ENCODE results near the gene SFXN4.
A peak's percentile ranks its signal among the peaks of the same experiment; 100 is the strongest.
"Not testable (repeated sequence)": the region's sequence is repeated elsewhere in the genome, so short reads cannot be mapped to it uniquely, and the experiment has no call there.

The SFXN4 gene

DNA sequence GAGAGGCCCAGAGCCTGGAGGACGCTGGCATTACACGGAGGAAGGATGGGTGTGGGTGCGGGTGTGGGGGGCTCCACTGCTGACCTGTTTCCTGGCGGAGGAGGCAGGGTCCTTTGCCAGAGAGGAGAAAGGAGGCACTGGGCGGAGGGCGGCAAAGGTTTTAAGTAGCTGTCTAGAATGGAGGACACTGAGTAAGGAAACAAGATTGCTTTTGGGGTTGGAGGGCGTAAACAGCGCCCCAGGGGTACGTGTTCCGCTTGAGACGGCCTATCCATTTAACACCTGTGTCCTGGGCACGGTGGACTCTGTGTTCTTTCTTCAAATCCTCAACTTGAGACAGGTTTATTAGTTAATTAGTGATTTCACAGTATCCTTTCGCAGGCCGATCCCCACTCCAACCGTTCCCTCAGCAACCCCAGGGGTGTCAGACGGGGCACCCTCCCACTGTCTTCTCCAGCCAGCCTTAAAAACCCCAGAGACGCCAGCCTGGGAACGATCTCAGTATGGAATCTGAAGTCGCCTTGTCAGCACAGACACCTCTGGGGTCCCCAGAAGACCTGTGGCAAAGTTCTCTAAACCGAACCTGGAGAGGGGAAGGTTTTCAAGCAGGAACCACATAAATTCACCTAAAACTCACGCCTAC is 24.8 kb downstream of the SFXN4 start:
- no peak for DNase-seq (ENCODE audit: low read depth)
- H3K4me3 ChIP-seq (replicated peaks; ENCODE audit: low read depth, low read length): no peak overlapping the region
- TF ChIP-seq, protein P1, sequence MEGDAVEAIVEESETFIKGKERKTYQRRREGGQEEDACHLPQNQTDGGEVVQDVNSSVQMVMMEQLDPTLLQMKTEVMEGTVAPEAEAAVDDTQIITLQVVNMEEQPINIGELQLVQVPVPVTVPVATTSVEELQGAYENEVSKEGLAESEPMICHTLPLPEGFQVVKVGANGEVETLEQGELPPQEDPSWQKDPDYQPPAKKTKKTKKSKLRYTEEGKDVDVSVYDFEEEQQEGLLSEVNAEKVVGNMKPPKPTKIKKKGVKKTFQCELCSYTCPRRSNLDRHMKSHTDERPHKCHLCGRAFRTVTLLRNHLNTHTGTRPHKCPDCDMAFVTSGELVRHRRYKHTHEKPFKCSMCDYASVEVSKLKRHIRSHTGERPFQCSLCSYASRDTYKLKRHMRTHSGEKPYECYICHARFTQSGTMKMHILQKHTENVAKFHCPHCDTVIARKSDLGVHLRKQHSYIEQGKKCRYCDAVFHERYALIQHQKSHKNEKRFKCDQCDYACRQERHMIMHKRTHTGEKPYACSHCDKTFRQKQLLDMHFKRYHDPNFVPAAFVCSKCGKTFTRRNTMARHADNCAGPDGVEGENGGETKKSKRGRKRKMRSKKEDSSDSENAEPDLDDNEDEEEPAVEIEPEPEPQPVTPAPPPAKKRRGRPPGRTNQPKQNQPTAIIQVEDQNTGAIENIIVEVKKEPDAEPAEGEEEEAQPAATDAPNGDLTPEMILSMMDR (IDR thresholded peaks at IDR 0.05; ENCODE audit: low read length, missing control alignments): no peak

DNA sequence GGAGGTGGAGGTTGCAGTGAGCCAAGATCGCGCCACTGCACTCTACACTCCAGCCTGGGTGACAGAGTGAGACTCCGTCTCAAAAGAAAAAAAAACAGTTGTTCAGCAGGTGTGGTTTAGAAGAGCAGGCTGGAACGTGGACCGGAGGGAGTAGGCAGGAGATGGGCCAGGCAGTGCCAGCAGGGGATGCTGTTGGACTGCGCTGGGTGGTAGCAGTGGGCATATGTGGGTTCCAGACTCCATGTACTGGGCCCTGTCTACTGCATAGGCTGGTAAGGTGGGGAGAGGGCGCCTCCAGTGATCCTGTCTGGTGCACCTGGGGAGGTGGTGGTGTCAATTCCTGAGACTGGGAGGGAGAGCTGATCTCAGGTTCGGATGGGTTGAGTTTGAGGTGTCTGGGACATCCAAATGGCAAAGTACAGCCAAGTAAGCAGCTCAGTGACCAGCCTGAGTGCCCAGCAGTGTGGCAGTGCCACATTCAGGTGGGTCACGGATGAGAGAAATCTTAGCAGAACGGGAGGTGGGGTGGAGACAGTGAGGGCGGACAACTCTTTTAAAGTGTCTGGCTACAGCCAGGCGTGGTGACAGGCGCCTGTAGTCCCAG is 25.9 kb downstream of the SFXN4 start:
- no peak overlapping the region for H3K4me3 ChIP-seq (replicated peaks; ENCODE audit: low read depth, low read length)
- DNase-seq (ENCODE audit: low read depth): peak; percentile 35
- TF ChIP-seq, protein P1 (IDR thresholded peaks at IDR 0.05; ENCODE audit: low read length, missing control alignments): peak; percentile 61

DNA sequence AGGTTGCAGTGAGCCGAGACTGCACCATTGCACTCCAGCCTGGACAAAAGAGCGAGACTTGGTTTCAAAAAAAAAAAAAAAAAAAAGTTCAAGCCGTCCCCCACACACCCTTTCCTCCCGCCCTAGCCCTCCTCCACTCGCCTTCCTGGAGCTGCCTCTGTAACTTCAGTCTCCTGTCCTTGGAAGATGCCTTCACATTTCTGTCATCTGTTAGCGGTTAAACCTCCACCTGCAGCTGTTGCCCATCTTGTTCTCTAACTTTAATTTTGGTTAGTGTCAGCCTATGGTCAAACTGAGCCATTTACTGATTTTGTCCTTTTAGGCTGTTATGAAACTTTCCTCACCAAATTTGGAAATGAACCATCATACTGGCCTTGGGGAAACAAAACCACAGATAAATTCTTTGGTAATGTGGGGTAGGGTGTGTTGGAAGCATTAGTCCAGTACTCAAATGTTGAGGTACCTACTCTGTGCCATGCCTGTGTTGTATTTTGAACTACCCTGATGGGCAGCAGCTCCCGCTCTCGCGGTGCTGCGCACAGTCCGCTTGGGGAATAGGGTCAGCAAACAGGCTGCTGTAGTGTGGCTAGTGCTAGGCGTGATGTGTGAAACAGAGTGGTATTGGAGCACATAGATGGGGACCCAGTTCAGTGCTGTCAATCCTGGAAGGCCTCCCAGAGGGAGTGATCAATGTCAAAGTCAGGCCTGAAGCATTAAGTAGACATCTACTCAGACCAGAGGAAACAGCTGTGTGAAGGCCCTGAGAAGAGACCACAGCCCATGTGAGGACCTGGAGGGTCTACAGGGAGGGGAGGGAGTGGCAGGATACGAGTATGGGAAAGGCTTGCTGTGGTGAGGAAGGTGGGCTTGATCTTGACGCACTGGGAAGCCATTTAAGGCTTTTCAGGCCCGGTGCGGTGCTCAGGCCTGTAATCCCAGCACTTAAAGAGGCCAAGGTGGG is 26.9 kb downstream of the SFXN4 start:
- DNase-seq (ENCODE audit: low read depth): no peak
- no peak overlapping the region for H3K4me3 ChIP-seq (replicated peaks; ENCODE audit: low read depth, low read length)
- TF ChIP-seq, protein P1 (IDR thresholded peaks at IDR 0.05; ENCODE audit: low read length, missing control alignments): no peak

DNA sequence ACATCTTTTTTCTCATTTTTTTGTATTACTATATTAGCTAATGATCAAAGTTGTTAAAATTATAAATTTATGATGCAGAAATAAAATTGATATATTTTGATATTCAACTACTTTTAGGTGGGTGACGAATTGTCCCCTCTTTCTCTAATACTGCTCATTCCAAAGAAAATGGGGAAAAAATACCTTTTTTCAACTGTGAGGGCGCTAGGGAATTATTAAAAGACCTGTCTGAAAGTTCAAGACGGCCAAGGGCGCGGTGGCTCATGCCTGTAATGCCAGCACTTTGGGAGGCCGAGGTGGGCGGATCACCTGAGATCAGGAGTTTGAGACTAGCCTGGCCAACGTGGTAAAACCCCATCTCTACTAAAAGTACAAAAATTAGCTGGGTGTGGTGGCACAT is 27.6 kb downstream of the SFXN4 start:
- DNase-seq (ENCODE audit: low read depth); H3K4me3 ChIP-seq (replicated peaks; ENCODE audit: low read depth, low read length): not testable (repeated sequence)

DNA sequence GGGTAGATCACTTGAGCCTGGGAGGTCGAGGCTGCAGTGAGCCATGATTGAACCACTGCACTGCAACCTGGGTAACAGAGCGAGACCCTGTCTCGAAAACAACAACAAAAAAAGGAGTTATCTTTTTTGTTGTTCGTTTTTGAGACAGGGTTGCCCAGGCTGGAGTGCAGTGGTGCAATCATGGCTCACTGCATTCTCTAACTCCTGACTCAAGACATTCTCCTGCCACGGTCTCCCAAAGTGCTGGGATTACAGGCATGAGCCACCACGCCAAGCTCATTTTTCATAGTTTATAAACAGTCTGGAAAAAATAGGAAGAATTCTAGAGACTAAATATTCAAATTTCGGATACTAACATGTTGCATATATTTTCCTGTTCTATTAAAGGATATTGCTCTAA is 29.4 kb downstream of the SFXN4 start:
- TF ChIP-seq, protein P1 (IDR thresholded peaks at IDR 0.05; ENCODE audit: low read length, missing control alignments): no peak
- no peak for DNase-seq (ENCODE audit: low read depth)
- H3K4me3 ChIP-seq (replicated peaks; ENCODE audit: low read depth, low read length): no peak overlapping the region

DNA sequence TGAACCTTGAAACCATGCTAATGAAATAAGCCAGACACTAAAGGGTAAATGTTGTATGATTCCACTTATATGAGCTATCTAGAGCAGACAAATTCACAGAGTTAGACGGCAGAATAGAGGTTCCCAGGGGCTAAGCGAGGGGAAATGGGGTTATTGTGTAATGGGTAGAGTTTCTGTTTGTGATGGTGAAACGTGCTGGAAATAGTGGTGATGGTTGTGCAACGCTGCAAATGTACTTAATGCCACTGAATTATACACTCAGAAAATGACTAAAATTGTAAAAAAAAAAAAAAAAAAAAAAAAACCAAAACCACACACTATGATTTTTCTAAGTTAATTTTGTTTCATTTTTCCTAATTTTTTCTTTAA is 30.0 kb downstream of the SFXN4 start:
- H3K4me3 ChIP-seq (replicated peaks; ENCODE audit: low read depth, low read length): no peak overlapping the region
- TF ChIP-seq, protein P1 (IDR thresholded peaks at IDR 0.05; ENCODE audit: low read length, missing control alignments): no peak
- peak; percentile 82 for DNase-seq (ENCODE audit: low read depth)

DNA sequence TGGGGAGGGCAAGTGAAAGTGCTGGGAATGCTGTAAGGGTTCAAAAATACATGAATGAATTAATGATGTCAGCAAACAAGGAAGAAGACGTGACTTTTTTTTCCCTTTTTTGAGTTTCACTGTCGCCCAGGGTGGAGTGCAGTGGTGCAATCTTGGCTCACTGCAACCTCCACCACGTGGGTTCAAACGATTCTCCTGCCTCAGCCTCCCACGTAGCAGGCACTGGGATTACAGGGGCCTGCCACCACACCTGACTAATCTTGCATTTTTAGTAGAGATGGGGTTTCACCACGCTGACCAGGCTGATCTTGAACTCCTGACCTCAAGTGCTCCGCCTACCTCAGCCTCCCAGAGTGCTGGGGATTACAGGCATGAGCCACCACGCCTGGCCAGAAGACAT is 31.6 kb downstream of the SFXN4 start:
- no peak for DNase-seq (ENCODE audit: low read depth)
- TF ChIP-seq, protein P1 (IDR thresholded peaks at IDR 0.05; ENCODE audit: low read length, missing control alignments): no peak
- no peak overlapping the region for H3K4me3 ChIP-seq (replicated peaks; ENCODE audit: low read depth, low read length)

All from fibroblast of pulmonary artery (primary cell).